Nephron progenitor cell (in vitro differentiated cells): Measurements from ENCODE around the gene ARFGEF2.
A peak's percentile ranks its signal among the peaks of the same experiment; 100 is the strongest.

Source experiments
- DNase-seq: peaks from one replicate; pipeline ENCODE4 v3.0.0; 2021
- H3K27ac Mint-ChIP-seq: 2 replicates; pipeline ENCODE4 v1.8.0; 2021; ENCODE audit warnings: mild to moderate bottlenecking, moderate library complexity, mixed read lengths
- H3K27me3 Mint-ChIP-seq: 2 replicates; pipeline ENCODE4 v1.8.0; 2021; ENCODE audit warnings: mild to moderate bottlenecking, low read depth, mixed read lengths; ENCODE audit not compliant: poor library complexity
- H3K36me3 Mint-ChIP-seq: 2 replicates; pipeline ENCODE4 v1.8.0; 2021; ENCODE audit warnings: low read depth, mixed read lengths
- H3K4me1 Mint-ChIP-seq: 2 replicates; pipeline ENCODE4 v1.8.0; 2021; ENCODE audit warnings: mixed read lengths
- H3K4me3 Mint-ChIP-seq: 2 replicates; pipeline ENCODE4 v1.8.0; 2021; ENCODE audit warnings: mild to moderate bottlenecking, moderate library complexity, mixed read lengths
- H3K9me3 Mint-ChIP-seq: 2 replicates; pipeline ENCODE4 v1.8.0; 2021; ENCODE audit warnings: mild to moderate bottlenecking, moderate library complexity, mixed read lengths
- TF ChIP-seq, protein P1 (sequence below): fragments of 200-600 bp; sonication (generic); IDR thresholded peaks from 2 replicates; pipeline ENCODE4 v1.5.0; 2021; ENCODE audit warnings: antibody characterized with exemption

The ARFGEF2 gene

DNA sequence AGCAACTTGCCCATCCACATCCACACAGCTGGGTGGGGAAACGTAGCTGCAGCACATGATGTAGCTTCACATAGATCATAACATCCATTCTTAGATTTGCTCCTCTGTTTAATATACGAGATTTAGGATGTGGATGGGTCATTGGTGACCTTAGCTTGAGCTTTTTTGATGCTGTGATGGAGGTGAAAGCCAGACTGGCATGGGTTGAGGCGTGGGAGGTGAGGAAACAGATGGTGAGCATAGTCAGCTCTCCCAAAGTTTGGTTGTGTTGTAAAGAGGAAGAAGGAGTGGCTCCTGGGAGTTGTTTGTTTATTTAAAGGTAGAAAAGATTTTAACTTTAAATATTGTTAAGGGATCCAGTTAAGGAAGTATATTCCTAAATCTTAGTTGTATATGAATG, 5.3 kb downstream of the ARFGEF2 start:
- peaks cover 8% of the 10 kb centered on the region for H3K36me3 Mint-ChIP-seq
- TF ChIP-seq, protein P1, sequence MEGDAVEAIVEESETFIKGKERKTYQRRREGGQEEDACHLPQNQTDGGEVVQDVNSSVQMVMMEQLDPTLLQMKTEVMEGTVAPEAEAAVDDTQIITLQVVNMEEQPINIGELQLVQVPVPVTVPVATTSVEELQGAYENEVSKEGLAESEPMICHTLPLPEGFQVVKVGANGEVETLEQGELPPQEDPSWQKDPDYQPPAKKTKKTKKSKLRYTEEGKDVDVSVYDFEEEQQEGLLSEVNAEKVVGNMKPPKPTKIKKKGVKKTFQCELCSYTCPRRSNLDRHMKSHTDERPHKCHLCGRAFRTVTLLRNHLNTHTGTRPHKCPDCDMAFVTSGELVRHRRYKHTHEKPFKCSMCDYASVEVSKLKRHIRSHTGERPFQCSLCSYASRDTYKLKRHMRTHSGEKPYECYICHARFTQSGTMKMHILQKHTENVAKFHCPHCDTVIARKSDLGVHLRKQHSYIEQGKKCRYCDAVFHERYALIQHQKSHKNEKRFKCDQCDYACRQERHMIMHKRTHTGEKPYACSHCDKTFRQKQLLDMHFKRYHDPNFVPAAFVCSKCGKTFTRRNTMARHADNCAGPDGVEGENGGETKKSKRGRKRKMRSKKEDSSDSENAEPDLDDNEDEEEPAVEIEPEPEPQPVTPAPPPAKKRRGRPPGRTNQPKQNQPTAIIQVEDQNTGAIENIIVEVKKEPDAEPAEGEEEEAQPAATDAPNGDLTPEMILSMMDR = no peak
- no peak overlapping the region for H3K4me3 Mint-ChIP-seq
- H3K4me1 Mint-ChIP-seq = peaks cover 21% of the 10 kb centered on the region
- no peaks in the 10 kb centered on the region for H3K27me3 Mint-ChIP-seq
- H3K9me3 Mint-ChIP-seq = peaks cover 4% of the 10 kb centered on the region
- H3K27ac Mint-ChIP-seq = peak overlapping the region; percentile 11
- no peak for DNase-seq

DNA sequence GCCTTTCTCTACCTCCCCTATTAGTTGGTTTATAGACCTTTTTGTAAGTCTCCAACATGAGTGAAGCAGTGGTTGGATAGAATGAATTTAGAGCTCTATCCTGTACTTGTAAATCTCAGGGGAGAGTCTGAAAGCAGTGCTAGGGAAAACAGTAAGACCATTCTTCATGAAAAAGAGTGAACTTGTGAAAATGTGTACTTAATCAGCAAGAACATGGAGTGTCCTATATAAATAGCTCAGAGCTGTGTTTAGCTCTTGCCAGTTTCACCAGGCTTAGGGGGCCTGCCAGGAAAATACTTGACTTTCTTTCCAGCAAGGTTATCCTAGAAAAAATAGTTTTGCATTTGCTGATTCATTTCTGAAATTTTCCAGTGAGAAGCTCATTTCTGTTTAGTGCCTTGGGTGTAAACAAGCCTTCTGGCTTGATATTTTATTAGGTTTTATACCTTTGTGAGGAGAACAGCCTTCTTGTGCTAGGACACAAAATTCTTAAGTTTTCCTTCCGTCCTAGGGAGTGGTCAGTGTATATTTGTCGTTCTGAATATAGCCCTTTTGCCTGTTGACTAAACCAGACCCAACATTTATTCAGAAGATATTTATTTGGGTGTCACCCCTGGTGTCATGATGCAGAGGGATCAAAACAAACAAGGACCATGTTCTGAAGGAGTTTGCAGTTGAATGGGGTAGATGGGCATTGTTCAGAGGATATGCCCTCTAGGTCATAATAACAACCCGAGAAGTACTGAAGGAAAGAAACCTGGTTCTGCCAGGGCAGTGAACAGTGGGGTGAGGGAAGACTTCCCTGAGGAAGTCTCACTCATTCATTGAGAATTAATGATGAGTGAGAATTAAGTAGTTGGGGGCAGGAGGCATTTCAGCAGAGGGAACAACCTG, 7.6 kb downstream of the ARFGEF2 start:
- TF ChIP-seq, protein P1 = no peak
- H3K4me3 Mint-ChIP-seq = no peak overlapping the region
- no peaks in the 10 kb centered on the region for H3K27me3 Mint-ChIP-seq
- peaks cover 7% of the 10 kb centered on the region for H3K9me3 Mint-ChIP-seq
- no peaks in the 10 kb centered on the region for H3K4me1 Mint-ChIP-seq
- DNase-seq = no peak
- peaks cover 12% of the 10 kb centered on the region for H3K36me3 Mint-ChIP-seq
- no peak overlapping the region for H3K27ac Mint-ChIP-seq

DNA sequence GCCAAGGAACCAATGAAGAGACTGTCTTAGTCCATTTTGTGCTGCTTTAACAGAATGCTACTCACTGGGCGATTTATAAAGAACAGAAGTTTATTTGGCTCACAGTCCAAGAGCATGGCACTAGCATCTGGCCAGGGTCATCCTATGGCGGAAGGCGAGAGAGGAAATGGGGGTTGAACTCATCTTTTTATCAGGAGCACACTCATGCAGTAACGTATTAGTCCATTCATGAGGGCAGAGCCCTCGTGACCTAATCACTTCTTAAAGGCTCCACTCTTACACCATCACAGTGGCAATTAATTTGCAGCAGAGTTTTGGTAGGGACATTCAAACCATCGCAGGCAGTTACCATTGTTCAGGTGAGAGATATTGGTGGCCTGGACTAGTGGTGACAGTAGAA, 8.5 kb downstream of the ARFGEF2 start:
- DNase-seq = no peak

DNA sequence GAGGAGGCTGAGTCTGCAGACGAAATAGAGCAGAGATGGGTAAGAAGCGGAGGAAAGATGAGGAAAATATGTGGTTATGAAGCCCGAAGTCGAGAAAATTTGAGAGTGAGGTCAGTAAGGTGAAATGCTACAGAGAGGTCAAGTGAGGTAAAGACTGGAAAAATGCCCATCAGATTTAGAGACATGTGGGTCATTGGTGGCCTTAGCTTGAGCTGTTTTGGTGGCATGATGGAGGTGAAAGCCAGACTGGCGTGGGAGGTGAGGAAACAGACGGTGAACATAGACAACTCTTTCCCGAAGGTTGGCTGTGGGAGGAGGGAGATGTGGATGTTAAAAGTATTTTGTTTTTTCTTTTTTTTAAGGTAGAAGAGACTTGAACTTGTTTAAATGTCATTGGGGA, 9.4 kb downstream of the ARFGEF2 start:
- H3K36me3 Mint-ChIP-seq = peaks cover 22% of the 10 kb centered on the region
- H3K27me3 Mint-ChIP-seq = no peaks in the 10 kb centered on the region
- H3K4me3 Mint-ChIP-seq = no peak overlapping the region
- no peak overlapping the region for H3K27ac Mint-ChIP-seq
- H3K4me1 Mint-ChIP-seq = no peaks in the 10 kb centered on the region
- DNase-seq = no peak
- TF ChIP-seq, protein P1 = no peak
- peaks cover 16% of the 10 kb centered on the region for H3K9me3 Mint-ChIP-seq

More for the DNA sequence above, 8.5 kb downstream of the ARFGEF2 start:
- TF ChIP-seq, protein P1 = no peak
- H3K36me3 Mint-ChIP-seq = peaks cover 21% of the 10 kb centered on the region
- no peaks in the 10 kb centered on the region for H3K27me3 Mint-ChIP-seq
- H3K9me3 Mint-ChIP-seq = peaks cover 14% of the 10 kb centered on the region
- no peak overlapping the region for H3K27ac Mint-ChIP-seq
- no peaks in the 10 kb centered on the region for H3K4me1 Mint-ChIP-seq
- no peak overlapping the region for H3K4me3 Mint-ChIP-seq

DNA sequence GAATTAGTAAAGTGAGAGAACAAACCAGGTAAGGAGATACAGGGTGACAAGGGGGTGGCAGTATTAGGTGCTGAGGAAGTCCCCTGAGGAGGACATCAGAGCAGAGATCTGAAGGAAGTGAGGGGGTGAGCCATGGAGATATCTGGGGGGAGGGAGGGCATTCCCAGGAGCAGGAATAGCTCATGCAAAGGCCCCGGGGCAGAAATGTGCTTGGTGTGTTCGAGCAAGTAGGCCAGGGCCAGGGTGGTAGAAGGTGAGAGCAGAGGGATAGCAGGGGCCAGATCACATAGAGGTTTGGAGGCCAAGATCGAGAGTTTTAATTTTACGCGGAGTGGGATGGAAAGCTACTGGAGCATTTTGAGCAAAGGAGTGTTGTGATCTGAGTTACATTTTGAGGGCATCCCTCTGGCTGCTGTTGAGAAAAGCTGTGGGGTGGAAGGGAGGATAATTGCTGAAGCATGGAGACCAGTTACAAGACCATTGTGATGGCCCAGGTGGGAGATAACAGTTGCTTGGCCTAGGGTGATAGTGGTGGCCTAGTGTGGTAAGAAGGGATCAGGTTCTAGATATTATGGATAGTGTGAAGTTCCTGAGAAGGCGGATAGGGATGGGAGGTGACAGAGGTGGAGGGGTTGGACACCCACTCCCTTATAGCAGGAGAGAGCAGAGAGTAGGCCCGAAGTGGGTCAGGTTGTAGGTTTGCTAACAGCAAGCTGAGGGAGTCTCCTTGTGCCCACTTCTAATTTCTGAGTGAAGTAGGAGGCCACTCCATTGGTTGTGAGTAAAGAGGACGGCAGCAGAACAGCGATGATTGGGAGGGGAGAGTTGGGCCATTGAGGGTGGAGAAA, 10.2 kb downstream of the ARFGEF2 start:
- TF ChIP-seq, protein P1 = no peak
- no peaks in the 10 kb centered on the region for H3K4me1 Mint-ChIP-seq
- peaks cover 24% of the 10 kb centered on the region for H3K36me3 Mint-ChIP-seq
- DNase-seq = no peak
- H3K27me3 Mint-ChIP-seq = no peaks in the 10 kb centered on the region
- H3K4me3 Mint-ChIP-seq = no peak overlapping the region
- peaks cover 19% of the 10 kb centered on the region for H3K9me3 Mint-ChIP-seq
- H3K27ac Mint-ChIP-seq = no peak overlapping the region
